NCI-H510A (cell line): ENCODE data around the gene KHDC1.
"Not testable (repeated sequence)": the region's sequence is repeated elsewhere in the genome, so short reads cannot be mapped to it uniquely, and the experiment has no call there.

ENCODE experiments used
- DNase-seq: peaks from one replicate; lab custom pipeline; 2025; lab: John Stamatoyannopoulos, UW

Gene KHDC1, protein sequence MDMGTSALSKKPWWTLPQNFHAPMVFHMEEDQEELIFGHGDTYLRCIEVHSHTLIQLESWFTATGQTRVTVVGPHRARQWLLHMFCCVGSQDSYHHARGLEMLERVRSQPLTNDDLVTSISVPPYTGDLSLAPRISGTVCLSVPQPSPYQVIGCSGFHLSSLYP

DNA sequence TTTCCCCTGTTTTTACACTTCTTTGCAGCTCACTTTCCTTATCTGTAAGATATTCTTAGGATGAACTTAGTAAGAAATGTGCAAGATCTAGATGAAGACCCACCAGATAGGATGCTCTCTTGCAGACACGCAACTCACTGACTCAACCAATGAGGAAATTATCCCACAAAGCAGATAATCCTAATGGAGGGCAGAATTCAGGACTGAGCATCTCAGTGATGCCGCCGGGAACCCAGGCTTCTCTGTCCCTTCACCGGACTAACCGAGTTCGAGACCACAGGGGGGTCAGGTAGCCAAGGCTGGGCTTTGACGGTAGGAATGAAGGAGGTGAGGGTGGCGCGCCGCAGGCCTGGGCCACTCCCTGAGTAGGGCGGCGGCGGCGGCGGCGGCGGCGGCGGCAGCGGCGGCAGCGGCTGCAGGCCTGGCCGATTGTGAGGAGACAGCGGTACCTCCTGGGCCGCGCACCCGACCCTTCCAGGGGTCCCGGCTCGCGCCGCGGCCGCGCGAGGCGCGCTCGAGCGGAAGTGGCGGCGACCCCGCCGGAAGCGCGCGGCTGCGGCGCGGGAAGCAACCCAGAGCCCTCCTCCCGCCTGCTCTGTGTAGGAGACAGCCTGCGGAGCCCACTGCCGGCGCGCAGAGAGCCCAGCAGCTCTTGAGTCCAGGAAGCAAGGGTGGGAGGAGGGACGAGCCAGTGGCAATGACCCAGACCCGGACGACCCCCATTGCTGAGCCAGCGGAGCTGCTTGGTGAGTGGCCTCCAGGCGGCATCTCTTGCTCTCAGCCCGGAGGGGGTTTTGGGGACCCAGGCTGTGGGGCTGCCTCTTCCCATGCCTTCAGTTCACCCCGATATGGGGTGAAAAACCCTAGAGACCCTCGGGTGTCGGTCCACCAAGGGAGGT lies at the start of gene KHDC1:
KHDC1 (minus strand) TSS at position 526 of the 899 bp plus-strand sequence. CDS start 20,679 bp downstream, outside the sequence.
- peak; percentile 54 for DNase-seq

GRCh38 chr6:73310503-73310845 lies 47.5 kb upstream of the KHDC1 start:
- not testable (repeated sequence) for DNase-seq

- peak; percentile 29 for DNase-seq
Measured at GRCh38 chr6:73309785-73310502, 46.9 kb upstream of the KHDC1 start.

GRCh38 chr6:73309535-73309784 lies 46.5 kb upstream of the KHDC1 start:
- no peak for DNase-seq

DNA sequence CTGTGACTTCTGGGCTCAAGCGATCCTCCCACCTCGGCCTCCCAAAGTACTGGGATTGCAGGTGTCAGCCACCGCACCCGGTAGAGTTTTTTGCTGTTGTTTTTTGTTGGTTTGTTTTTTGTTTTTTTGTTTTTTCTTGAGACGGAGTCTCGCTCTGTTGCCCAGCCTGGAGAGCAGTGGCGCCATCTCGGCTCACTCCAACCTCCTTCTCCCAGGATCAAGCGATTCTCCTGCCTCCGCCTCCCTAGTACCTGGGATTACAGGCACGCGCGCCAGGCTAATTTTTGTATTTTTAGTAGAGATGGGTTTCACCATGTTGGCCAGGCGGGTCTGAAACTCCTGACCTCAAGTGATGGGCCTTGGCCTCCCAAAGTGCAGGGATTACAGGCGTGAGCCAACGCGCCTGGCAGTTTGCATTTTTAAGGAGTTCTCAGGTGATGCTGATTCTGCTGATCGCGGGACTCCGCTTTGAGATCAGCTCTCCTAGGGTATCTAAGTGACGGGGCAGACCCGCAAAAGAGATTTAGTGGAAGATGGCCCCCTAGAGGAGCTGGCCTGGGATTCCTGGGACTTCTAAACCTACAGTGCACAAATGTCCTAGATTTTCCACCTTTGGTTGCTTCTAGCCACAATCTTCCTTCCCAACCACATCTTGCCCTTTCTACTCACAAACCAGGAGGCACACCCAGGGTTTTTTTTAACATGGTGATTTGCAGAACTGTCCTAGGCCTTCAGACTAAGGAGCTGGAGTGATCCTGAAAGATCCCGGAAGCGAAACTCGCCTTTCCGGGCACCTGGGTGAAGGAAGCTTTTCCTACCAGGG lies 45.9 kb upstream of the KHDC1 start:
- peak; percentile 7 for DNase-seq

DNA sequence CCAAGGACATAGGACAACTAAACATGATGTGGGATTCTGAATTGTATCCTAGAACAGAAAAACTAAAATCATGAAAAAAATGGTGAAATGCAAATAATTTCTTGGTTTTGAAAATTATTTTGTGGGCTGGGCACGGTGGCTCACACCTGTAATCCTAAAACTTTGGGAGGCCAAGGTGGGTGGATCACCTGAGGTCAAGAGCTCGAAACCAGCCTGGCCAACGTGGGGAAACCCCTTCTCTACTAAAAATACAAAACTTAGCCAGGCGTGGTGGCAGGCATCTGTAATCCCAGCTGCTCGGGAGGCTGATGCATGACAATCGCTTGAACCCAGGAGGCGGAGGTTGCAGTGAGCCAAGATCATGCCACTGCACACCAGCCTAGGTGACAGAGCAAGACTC lies 40.8 kb upstream of the KHDC1 start:
- DNase-seq: not testable (repeated sequence)

GRCh38 chr6:73302339-73302738 lies 39.3 kb upstream of the KHDC1 start:
- no peak for DNase-seq

- DNase-seq: no peak
Measured at GRCh38 chr6:73299151-73299971, 36.4 kb upstream of the KHDC1 start.

GRCh38 chr6:73293331-73293730 lies 30.3 kb upstream of the KHDC1 start:
- DNase-seq: no peak

DNA sequence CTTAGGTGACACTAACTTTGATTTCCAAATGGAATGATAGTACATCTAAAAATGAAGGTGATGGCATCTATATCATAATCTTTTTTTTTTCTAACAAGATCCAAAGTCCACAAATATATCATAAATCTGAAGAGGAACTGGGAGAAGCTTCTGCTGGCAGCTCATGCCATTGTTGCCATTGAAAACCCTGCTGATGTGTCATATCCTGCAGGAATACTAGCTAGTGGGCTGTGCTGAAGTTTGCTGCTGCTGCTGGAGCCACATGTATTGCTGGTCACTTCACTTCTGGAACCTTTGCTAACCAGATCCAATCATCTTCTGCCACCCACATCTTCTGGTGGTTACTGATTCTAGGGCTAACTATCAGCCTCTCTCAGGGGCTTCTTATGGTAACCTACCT lies 27.4 kb upstream of the KHDC1 start:
- DNase-seq: no peak

GRCh38 chr6:73286752-73287151 lies 23.8 kb upstream of the KHDC1 start:
- no peak for DNase-seq

GRCh38 chr6:73285674-73286283 lies 22.8 kb upstream of the KHDC1 start:
- no peak for DNase-seq

DNA sequence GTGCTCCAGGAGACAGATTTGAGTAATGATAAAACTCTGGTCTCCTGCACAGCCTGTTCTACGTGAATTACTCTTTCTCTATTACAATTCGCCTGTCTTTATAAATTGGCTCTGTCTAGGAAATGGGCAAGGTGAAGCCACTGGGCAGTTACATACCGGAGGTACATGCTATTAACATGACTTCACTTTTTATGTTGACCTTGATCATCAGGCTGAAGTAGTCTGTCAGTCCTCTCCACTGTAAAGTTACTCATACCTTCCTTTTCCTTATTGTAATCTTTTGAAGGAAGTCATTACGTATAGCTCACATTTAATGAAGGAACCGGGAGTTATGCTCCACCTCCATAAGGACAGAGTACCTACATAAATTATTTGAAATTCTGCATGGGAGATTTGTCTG lies 19.9 kb upstream of the KHDC1 start:
- no peak for DNase-seq

DNA sequence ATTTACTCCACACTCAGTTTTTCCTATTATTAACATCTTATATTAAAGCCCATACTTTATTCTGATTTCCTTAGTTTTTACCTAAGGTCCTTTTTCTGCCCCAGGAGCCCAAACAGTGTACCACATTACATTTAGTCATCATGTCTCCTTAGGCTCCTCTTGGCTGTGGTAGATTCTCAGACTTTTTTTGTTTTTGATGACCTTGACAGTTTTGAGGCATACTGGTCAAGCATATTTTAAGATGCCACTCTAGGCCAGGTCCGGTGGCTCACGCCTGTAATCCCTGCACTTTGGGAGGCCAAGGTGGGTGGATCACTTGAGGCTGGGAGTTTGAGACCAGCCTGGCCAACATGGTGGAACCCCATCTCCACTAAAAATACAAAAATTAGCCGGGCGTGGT lies 18.7 kb upstream of the KHDC1 start:
- not testable (repeated sequence) for DNase-seq

DNA sequence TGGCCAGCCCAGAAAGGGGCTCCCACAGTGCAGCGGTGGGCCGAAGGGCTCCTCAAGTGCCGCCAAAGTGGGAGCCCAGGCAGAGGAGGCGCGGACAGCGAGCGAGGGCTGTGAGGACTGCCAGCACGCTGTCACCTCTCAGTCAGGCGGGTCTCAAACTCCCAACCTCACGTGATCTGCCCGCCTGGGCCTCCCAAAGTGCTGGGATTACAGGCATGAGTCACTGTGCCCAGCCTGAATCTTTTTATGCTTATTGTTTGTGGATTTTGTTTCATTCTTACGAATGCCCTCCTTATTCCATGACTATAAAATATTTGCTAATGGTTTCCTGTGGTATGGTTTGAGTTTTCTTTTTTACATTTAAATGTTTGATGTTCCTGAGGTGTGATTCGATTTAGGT lies 6.3 kb upstream of the KHDC1 start:
- DNase-seq: not testable (repeated sequence)

DNA sequence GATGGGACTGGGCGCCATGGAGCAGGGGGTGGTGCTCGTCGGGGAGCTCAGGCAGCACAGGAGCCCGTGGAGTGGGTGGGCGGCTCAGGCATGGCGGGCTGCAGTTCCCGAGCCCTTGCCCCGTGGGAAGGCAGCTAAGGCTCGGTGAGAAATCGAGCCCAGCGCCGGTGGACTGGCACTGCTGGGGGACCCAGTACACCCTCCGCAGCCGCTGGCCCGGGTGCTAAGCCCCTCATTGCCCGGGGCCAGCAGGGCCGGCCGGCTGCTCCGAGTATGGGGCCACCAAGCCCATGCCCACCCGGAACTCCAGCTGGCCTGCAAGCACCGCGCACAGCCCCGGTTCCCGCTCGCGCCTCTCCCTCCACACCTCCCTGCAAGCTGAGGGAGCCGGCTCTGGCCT lies 5.9 kb upstream of the KHDC1 start:
- not testable (repeated sequence) for DNase-seq

DNA sequence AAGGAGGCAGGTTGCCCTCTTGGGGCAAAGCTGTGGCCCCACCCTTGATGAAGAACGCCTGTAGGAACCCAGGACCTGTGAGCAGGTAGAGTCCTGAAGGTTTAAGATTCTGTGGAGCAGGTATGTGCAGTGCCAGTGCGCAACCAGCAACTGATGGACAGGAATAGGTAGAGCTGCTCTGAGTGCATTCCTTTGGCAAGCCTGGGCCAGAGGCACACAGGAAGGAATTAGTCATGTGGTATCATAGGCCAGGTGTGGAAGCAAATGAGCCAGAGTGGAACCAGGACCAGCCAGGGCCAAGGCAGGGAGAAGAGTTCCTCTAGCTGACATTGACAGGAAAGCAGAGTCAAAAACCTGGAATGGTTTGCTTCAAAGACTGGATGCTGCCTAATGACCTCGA lies 1.4 kb upstream of the KHDC1 start:
- DNase-seq: no peak

DNA sequence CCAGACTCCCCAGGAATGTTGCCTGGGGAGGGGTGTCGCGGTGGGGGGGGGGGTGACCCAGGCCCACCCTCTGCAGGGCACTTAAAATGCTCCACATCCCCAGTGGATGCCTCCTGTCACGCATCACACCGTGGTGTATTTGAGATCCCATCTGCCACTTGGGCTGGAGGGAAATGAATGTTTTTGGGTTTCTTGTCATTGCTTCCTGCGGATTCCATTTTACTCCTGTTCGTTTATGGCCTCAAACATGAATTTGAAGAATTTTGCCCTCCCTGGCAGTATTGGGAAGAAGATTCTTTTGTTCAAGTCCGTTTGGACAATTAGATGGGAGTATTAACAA lies 544 bp upstream of the KHDC1 start:
- no peak for DNase-seq

DNA sequence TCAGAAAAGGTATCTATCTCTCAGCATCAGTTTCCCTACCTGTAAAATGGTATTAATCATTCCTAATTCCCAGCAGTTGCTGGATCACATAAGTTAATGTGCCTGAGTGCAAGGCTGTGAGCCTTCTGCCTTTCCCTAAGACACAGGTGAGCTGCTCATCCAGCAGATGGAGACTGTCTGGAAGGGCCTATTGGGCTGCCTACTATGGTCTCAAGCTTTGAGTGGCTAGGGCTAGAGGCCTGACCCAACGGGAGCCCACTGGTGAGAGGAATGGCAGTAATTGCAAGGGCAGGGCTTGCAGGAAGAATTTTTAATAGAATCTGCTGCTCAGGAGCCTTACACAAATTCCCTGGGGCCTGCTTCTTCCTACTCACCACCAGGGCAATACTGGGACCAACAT lies 4.3 kb downstream of the KHDC1 start:
- DNase-seq: no peak

DNA sequence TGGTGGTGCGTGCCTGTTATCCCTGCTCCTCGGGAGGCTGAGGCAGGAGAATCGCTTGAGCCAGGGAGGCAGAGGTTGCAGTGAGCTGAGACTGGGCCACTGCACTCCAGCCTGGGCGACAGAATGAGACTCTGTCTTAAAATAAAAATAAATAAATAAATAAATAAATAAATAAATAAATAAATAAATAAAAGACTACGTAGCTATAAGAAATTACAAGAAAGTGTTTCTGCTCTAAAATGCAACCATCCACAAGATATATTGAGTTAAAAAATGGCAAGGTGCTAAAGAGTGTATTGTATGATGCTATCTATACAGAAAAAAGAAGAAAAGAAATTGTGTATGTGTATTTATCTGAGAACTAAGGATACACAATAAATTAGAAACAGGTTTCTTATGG lies 8.7 kb downstream of the KHDC1 start:
- not testable (repeated sequence) for DNase-seq

- DNase-seq: no peak
Measured at GRCh38 chr6:73252703-73253102, 10.3 kb downstream of the KHDC1 start.
